GM10266 (cell line): ENCODE data around the gene CIART.
"Not testable (repeated sequence)": the region's sequence is repeated elsewhere in the genome, so short reads cannot be mapped to it uniquely, and the experiment has no call there.

Source experiments
- DNase-seq: peaks from one replicate; pipeline ENCODE4 v3.0.0; 2012; ENCODE audit errors: extremely low spot score
- CTCF ChIP-seq: IDR thresholded peaks from 2 replicates; pipeline ENCODE4 v1.5.1; 2012; ENCODE audit warnings: mild to moderate bottlenecking, low read depth; ENCODE audit not compliant: control insufficient read depth, insufficient read depth; ENCODE audit errors: missing control alignments

Gene CIART

DNA sequence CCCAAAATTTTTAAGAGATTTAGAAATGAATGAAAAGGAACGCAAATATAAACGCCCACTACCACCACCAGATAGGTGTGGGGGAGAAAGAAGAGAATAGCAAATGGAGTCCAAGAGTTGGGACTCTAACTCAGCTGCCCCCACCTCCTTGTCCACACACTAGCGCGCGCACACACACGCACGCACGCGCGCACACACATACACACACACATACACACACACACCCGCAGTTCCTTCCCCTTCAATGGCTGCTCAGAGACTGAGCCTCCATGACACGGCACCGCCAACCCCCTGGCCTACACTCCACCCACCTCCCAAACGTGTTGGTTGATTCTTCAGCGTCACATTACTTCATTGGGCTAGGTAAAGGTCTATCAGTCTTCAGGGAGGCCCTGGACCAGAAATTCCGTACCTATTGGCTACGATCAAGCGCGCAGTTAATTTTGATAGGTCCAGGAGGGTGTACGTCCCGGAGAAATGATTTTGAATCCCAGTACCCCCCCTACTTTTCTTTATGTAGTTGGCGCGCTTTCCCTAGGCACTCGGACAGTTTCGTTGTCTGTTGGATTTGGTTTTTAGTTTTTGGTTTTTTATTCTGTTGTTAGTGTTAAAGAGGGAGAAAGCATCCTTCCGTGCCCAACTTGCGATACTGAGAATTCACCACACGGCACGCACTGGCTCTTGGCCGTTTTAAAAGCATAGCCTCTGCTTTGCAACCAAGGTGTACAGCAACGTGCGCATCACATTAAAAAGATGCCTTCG is 46.3 kb upstream of the CIART start, which contains the start of gene ANP32E:
ANP32E (minus strand) TSS at position 261 of the 762 bp plus-strand sequence. CDS start 326 bp downstream, outside the sequence.
- TF ChIP-seq CTCF, result no peak
- DNase-seq, result peak; percentile 98

DNA sequence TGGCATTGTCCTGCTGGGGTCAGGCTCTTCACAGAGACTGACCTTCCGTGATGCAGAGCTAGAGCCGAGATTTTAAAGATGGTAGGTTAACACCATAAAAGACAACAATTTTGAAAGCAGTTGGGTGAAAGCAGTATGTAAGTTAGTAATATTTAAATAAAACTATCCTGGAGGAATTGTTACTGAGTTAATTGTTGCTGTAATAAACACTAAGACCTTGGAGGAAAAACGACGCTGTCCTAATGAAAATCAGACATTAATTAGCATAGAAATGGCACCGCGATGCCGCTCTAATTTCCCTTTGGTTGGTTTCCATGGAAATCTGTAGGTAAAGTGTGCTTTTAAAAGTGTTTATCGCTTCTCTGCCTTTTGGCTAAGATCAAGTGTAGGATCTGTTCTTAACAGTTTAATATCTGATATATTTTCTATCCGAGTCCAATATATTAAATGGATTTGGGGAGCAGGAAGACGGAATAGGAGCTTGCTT is 45.7 kb upstream of the CIART start:
- DNase-seq, result peak; percentile 44
- no peak for TF ChIP-seq CTCF

DNA sequence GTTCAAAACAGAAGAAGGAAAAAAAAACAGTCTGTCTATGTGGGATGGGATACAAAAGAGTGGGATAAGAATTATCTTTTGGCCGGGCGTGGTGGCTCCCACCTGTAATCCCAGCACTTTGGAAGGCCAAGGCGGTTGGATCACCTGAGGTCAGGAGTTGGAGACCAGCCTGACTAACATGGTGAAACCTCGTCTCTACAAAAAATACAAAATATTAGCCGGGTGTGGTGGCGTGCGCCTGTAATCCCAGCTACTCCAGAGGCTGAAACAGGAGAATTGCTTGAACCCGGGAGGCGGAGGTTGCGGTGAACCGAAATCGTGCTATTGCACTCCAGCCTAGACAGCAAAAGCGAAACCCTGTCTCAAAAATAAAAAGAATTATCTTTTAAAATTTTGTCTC is 45.2 kb upstream of the CIART start:
- DNase-seq, result not testable (repeated sequence)

- TF ChIP-seq CTCF, result no peak
- no peak for DNase-seq
These were observed 44.6 kb upstream of the CIART start for GRCh38 chr1:150237746-150238145.

DNA sequence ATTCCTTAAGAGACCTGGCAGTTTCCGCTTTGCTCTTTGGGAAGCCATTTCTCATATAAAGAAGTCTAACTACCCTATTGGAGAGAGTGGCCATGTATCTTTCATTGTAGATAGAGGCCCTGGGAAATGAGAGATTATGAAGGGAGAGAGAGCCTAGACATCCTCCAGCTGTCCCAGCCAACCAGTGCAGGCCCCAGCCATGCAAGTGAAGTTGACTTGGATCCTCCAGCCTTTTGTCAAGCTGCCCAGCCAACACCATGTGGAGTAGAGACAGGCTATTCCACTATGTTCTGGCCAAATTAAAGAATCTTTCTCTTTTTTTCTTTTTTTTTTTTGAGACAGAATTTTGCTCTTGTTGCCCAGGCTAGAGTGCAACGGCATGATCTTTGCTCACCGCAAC is 39.4 kb upstream of the CIART start:
- no peak for DNase-seq
- no peak for TF ChIP-seq CTCF

DNA sequence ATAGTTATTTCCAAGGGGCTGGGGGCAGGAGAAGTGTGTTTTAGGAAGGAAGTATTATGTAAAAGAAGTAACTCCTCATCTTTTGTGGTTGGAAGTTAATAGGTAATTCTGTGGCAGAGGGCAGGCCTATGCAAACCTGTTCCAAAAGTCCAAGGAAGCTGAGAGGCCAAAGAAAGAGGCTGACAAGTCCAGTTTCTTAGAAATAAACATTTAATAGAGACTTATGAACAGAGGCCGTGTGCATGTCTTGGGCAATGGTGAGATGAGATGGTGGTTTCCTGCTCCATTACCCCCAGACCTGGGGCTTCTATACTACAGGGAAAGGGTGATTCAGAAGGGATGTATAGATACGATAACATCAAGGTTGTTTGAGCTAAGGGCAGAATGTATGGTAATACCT is 32.4 kb upstream of the CIART start:
- TF ChIP-seq CTCF, result no peak
- no peak for DNase-seq

- no peak for DNase-seq
- no peak for TF ChIP-seq CTCF
These were observed 26.2 kb upstream of the CIART start for GRCh38 chr1:150256198-150256553.
